ENCODE data around the gene ERGIC3. TPM values are rescaled to one million over a fixed set of nuclear protein-coding genes. Genes with fewer than 3 reads are reported as not detected.
A peak's percentile ranks its signal among the peaks of the same experiment; 100 is the strongest.

ERGIC3 gene
- total RNA-seq, 4 donors from 2014 or later, result 129 to 200 (median 163) TPM

GRCh38 chr20:35562541-35563110 lies 20.7 kb downstream of the ERGIC3 start:
- no peak for ATAC-seq
- Histone ChIP-seq H3K27ac (no peak overlapping the region), H3K27me3 (no peaks in the 10 kb centered on the region), H3K4me1 (no peaks in the 10 kb centered on the region), H3K4me3 (no peak overlapping the region), H3K36me3 (peaks cover 0 to 18% of the 10 kb centered on the region in 2 donors), H3K9me3 (no peaks in the 10 kb centered on the region)
- 88% methylated on average over 5 of the region's 10 CpGs; no CpG with 5 or more reads in 1 of the 2 donors for WGBS, 2 donors (ENCODE audit: low coverage in 1 of 2)
- TF ChIP-seq POLR2A (IDR thresholded peaks at IDR 0.05) (no peak), POLR2AphosphoS5 (IDR thresholded peaks at IDR 0.05) (no peak), CTCF (IDR thresholded peaks at IDR 0.05) (no peak), EP300 (IDR thresholded peaks at IDR 0.05) (no peak)

- H3K9me3 ChIP-seq, result no peaks in the 10 kb centered on the region
- peaks cover 0 to 6% of the 10 kb centered on the region in 2 donors for H3K36me3 ChIP-seq
- 89% methylated on average over 4 of the region's 10 CpGs; no CpG with 5 or more reads in 1 of the 2 donors for WGBS, 2 donors (ENCODE audit: low coverage in 1 of 2)
- ATAC-seq, result no peak
- no peaks in the 10 kb centered on the region for H3K27me3 ChIP-seq
- no peak overlapping the region for H3K27ac ChIP-seq
- no peak overlapping the region for H3K4me3 ChIP-seq
- TF ChIP-seq POLR2A (IDR thresholded peaks at IDR 0.05) (no peak), POLR2AphosphoS5 (IDR thresholded peaks at IDR 0.05) (no peak), CTCF (IDR thresholded peaks at IDR 0.05) (no peak), EP300 (IDR thresholded peaks at IDR 0.05) (no peak)
- H3K4me1 ChIP-seq, result no peaks in the 10 kb centered on the region
Observed at GRCh38 chr20:35563834-35564233, 22.0 kb downstream of the ERGIC3 start.

GRCh38 chr20:35564905-35565304 lies 23.0 kb downstream of the ERGIC3 start:
- Histone ChIP-seq H3K9me3 (no peaks in the 10 kb centered on the region), H3K27ac (no peak overlapping the region), H3K27me3 (no peaks in the 10 kb centered on the region), H3K4me3 (no peak overlapping the region), H3K36me3 (no peaks in the 10 kb centered on the region), H3K4me1 (no peaks in the 10 kb centered on the region)
- 100% methylated on average over 5 of the region's 7 CpGs; no CpG with 5 or more reads in 1 of the 2 donors for WGBS, 2 donors (ENCODE audit: low coverage in 1 of 2)
- ATAC-seq, result peak; percentile 22
- TF ChIP-seq CTCF (IDR thresholded peaks at IDR 0.05) (no peak), POLR2AphosphoS5 (IDR thresholded peaks at IDR 0.05) (no peak), EP300 (IDR thresholded peaks at IDR 0.05) (no peak), POLR2A (IDR thresholded peaks at IDR 0.05) (no peak)

GRCh38 chr20:35568645-35569044 lies 26.8 kb downstream of the ERGIC3 start:
- TF ChIP-seq POLR2AphosphoS5 (IDR thresholded peaks at IDR 0.05), result no peak
- TF ChIP-seq POLR2A (IDR thresholded peaks at IDR 0.05), result no peak
- TF ChIP-seq CTCF (IDR thresholded peaks at IDR 0.05), result no peak
- no peak for TF ChIP-seq EP300 (IDR thresholded peaks at IDR 0.05)
- 7 to 31% methylated on average over 2 of the region's 2 CpGs for WGBS, 2 donors (ENCODE audit: low coverage in 1 of 2)
- Histone ChIP-seq H3K4me3 (no peak overlapping the region), H3K4me1 (no peaks in the 10 kb centered on the region), H3K9me3 (peaks cover 0 to 13% (median 0%) of the 10 kb centered on the region in 3 donors), H3K36me3 (no peaks in the 10 kb centered on the region), H3K27ac (no peak overlapping the region), H3K27me3 (no peaks in the 10 kb centered on the region)
- no peak for ATAC-seq

GRCh38 chr20:35571555-35571954 lies 29.7 kb downstream of the ERGIC3 start:
- no peak for TF ChIP-seq CTCF (IDR thresholded peaks at IDR 0.05)
- no peak for TF ChIP-seq POLR2AphosphoS5 (IDR thresholded peaks at IDR 0.05)
- no peak for TF ChIP-seq EP300 (IDR thresholded peaks at IDR 0.05)
- no peak for TF ChIP-seq POLR2A (IDR thresholded peaks at IDR 0.05)
- Histone ChIP-seq H3K27ac (no peak overlapping the region), H3K9me3 (peaks cover 0 to 13% (median 0%) of the 10 kb centered on the region in 3 donors), H3K27me3 (no peaks in the 10 kb centered on the region), H3K4me1 (no peaks in the 10 kb centered on the region), H3K36me3 (no peaks in the 10 kb centered on the region), H3K4me3 (no peak overlapping the region)
- ATAC-seq, result no peak

All from gastroesophageal sphincter (tissue), 4 donors.